H9 (cell line): ENCODE data around the gene ILF3. TPM values are rescaled to one million over a fixed set of nuclear protein-coding genes. Genes with fewer than 3 reads are reported as not detected.

Experiments used
- DNase-seq: peaks from one replicate; pipeline ENCODE4 v3.0.0-alpha.2; 2017
- H2AFZ ChIP-seq: one replicate; pipeline ENCODE4 v1.6.1; 2013; ENCODE audit warnings: mild to moderate bottlenecking, low read length, control low read depth, moderate library complexity
- H2AK5ac ChIP-seq: 2 replicates; pipeline ENCODE4 v1.6.1; 2013; ENCODE audit warnings: low read length, control low read depth, mixed read lengths; ENCODE audit not compliant: insufficient read length
- H2BK120ac ChIP-seq: one replicate; pipeline ENCODE4 v1.6.1; 2013; ENCODE audit warnings: low read depth, mild to moderate bottlenecking, low read length, control low read depth, inconsistent platforms; ENCODE audit not compliant: poor library complexity, severe bottlenecking
- H2BK12ac ChIP-seq: 2 replicates; pipeline ENCODE4 v1.6.1; 2013; ENCODE audit warnings: low read length, control low read depth, mixed read lengths, low read depth; ENCODE audit not compliant: insufficient read length
- H2BK15ac ChIP-seq: 2 replicates; pipeline ENCODE4 v1.6.1; 2013; ENCODE audit warnings: low read depth, low read length, control low read depth
- H2BK20ac ChIP-seq: one replicate; pipeline ENCODE4 v1.6.1; 2013; ENCODE audit warnings: low read depth, mild to moderate bottlenecking, low read length, control low read depth, inconsistent platforms; ENCODE audit not compliant: poor library complexity, severe bottlenecking
- H2BK5ac ChIP-seq: 2 replicates; pipeline ENCODE4 v1.6.1; 2013; ENCODE audit warnings: low read length, control low read depth, mixed read lengths; ENCODE audit not compliant: insufficient read length
- H3K14ac ChIP-seq: 2 replicates; pipeline ENCODE4 v1.6.1; 2013; ENCODE audit warnings: low read length, control low read depth; ENCODE audit not compliant: insufficient read depth
- H3K18ac ChIP-seq: 2 replicates; pipeline ENCODE4 v1.6.1; 2013; ENCODE audit warnings: low read depth, mild to moderate bottlenecking, mixed read lengths, low read length, control low read depth; ENCODE audit not compliant: insufficient read length
- H3K23ac ChIP-seq: 2 replicates; pipeline ENCODE4 v1.6.1; 2013; ENCODE audit warnings: low read length, control low read depth, mixed read lengths, low read depth; ENCODE audit not compliant: insufficient read length
- H3K23me2 ChIP-seq: 2 replicates; pipeline ENCODE4 v1.6.1; 2013; ENCODE audit warnings: low read depth, mild to moderate bottlenecking, mixed read lengths, low read length, control low read depth; ENCODE audit not compliant: insufficient read length, poor library complexity, severe bottlenecking
- H3K27ac ChIP-seq: 2 replicates; pipeline ENCODE4 v1.5.1; 2013; ENCODE audit warnings: low read length, control low read depth, mixed read lengths, low read depth; ENCODE audit not compliant: insufficient read length
- H3K27me3 ChIP-seq: 2 replicates; pipeline ENCODE4 v1.6.1; 2013; ENCODE audit warnings: low read length, control low read depth, inconsistent platforms; ENCODE audit not compliant: insufficient read depth
- H3K4ac ChIP-seq: 2 replicates; pipeline ENCODE4 v1.6.1; 2013; ENCODE audit warnings: low read depth, mild to moderate bottlenecking, control low read depth, inconsistent platforms, low read length, moderate library complexity
- H3K4me1 ChIP-seq: 2 replicates; pipeline ENCODE4 v1.6.1; 2013; ENCODE audit warnings: low read length, control low read depth, inconsistent platforms; ENCODE audit not compliant: insufficient read depth
- H3K4me2 ChIP-seq: 2 replicates; pipeline ENCODE4 v1.6.1; 2013; ENCODE audit warnings: low read length, control low read depth, mixed read lengths; ENCODE audit not compliant: insufficient read length, insufficient read depth
- H3K56ac ChIP-seq: 2 replicates; pipeline ENCODE4 v1.6.1; 2013; ENCODE audit warnings: low read depth, mild to moderate bottlenecking, mixed read lengths, low read length, control low read depth; ENCODE audit not compliant: insufficient read length
- H3K79me1 ChIP-seq: 2 replicates; pipeline ENCODE4 v1.6.1; 2013; ENCODE audit warnings: low read depth, mild to moderate bottlenecking, moderate library complexity, low read length, control low read depth, inconsistent platforms; ENCODE audit not compliant: insufficient read depth, poor library complexity, severe bottlenecking
- H3K79me2 ChIP-seq: 2 replicates; pipeline ENCODE4 v1.6.1; 2013; ENCODE audit warnings: low read length, control low read depth, inconsistent platforms; ENCODE audit not compliant: insufficient read depth
- H3K9ac ChIP-seq: 2 replicates; pipeline ENCODE4 v1.6.1; 2013; ENCODE audit warnings: low read length, control low read depth, mixed read lengths; ENCODE audit not compliant: insufficient read length; ENCODE audit errors: extremely low read depth
- H3K9me3 ChIP-seq: one replicate; pipeline ENCODE4 v1.6.1; 2013; ENCODE audit warnings: low read depth, low read length, inconsistent platforms; ENCODE audit not compliant: control insufficient read depth
- H3T11ph ChIP-seq: one replicate; pipeline ENCODE4 v1.6.1; 2013; ENCODE audit warnings: mild to moderate bottlenecking, low read length, control low read depth, inconsistent platforms
- H4K20me1 ChIP-seq: one replicate; pipeline ENCODE4 v1.6.1; 2013; ENCODE audit not compliant: control insufficient read depth, insufficient read length, insufficient read depth
- H4K5ac ChIP-seq: 2 replicates; pipeline ENCODE4 v1.6.1; 2013; ENCODE audit warnings: low read depth, mild to moderate bottlenecking, mixed read lengths, low read length, control low read depth; ENCODE audit not compliant: insufficient read length
- H4K8ac ChIP-seq: replicated peaks from 2 replicates; pipeline ENCODE4 v1.6.1; 2013; ENCODE audit warnings: low read length, control low read depth, mixed read lengths, low read depth; ENCODE audit not compliant: insufficient read length
- H4K91ac ChIP-seq: 2 replicates; pipeline ENCODE4 v1.6.1; 2013; ENCODE audit warnings: low read depth, mild to moderate bottlenecking, moderate library complexity, mixed read lengths, low read length, control low read depth; ENCODE audit not compliant: insufficient read length
- H3K27ac Mint-ChIP-seq, 3 experiments: 2 replicates in 2 of 3; 3 replicates in 1 of 3; pipeline ENCODE4 v1.8.0; 2020 to 2021; ENCODE audit warnings: mixed read lengths in 3 of 3, mild to moderate bottlenecking in 1 of 3, moderate library complexity in 1 of 3
- H3K27me3 Mint-ChIP-seq: 2 replicates; pipeline ENCODE4 v1.8.0; 2021; ENCODE audit warnings: low read depth, mild to moderate bottlenecking, moderate library complexity, mixed read lengths
- H3K36me3 Mint-ChIP-seq, 3 experiments: 2 replicates in 2 of 3; 3 replicates in 1 of 3; pipeline ENCODE4 v1.8.0; 2020 to 2021; ENCODE audit warnings: low read depth in 3 of 3, mixed read lengths in 3 of 3; ENCODE audit not compliant: insufficient read depth in 1 of 3
- H3K4me1 Mint-ChIP-seq, 2 experiments: 2 replicates each; pipeline ENCODE4 v1.8.0; 2020; ENCODE audit warnings: mixed read lengths in 2 of 2
- H3K4me3 Mint-ChIP-seq, 2 experiments: 2 replicates in 1 of 2; 3 replicates in 1 of 2; pipeline ENCODE4 v1.8.0; 2020 to 2021; ENCODE audit warnings: mild to moderate bottlenecking in 2 of 2, mixed read lengths in 2 of 2, moderate library complexity in 1 of 2
- H3K9me3 Mint-ChIP-seq, 2 experiments: 2 replicates in 1 of 2; 3 replicates in 1 of 2; pipeline ENCODE4 v1.8.0; 2020; ENCODE audit warnings: mild to moderate bottlenecking in 2 of 2, mixed read lengths in 2 of 2, moderate library complexity in 1 of 2
- WGBS: extraction: QIAGEN DNeasy Blood & Tissue Kit; methylation state at CpG from one replicate; pipeline ENCODE4 v1.1.7; 2013; ENCODE audit warnings: missing lambda C conversion rate, low lambda C conversion rate, mixed read lengths; ENCODE audit not compliant: insufficient read length; ENCODE audit errors: extremely low coverage; 5-methylcytosine and 5-hydroxymethylcytosine counted together
- total RNA-seq: library from RNA; stranded (reverse); gene quantifications from 2 replicates; pipeline ENCODE4 v1.2.1, GENCODE V29; 2021
- TF ChIP-seq, protein P1 (sequence below): fragments of 200-600 bp; sonication (generic); conservative IDR thresholded peaks from 3 replicates; pipeline ENCODE4 v1.8.0; 2021; ENCODE audit warnings: antibody characterized with exemption, mild to moderate bottlenecking

Gene ILF3
- total RNA-seq, 1 experiment from 2014 or later = 841 TPM

DNA sequence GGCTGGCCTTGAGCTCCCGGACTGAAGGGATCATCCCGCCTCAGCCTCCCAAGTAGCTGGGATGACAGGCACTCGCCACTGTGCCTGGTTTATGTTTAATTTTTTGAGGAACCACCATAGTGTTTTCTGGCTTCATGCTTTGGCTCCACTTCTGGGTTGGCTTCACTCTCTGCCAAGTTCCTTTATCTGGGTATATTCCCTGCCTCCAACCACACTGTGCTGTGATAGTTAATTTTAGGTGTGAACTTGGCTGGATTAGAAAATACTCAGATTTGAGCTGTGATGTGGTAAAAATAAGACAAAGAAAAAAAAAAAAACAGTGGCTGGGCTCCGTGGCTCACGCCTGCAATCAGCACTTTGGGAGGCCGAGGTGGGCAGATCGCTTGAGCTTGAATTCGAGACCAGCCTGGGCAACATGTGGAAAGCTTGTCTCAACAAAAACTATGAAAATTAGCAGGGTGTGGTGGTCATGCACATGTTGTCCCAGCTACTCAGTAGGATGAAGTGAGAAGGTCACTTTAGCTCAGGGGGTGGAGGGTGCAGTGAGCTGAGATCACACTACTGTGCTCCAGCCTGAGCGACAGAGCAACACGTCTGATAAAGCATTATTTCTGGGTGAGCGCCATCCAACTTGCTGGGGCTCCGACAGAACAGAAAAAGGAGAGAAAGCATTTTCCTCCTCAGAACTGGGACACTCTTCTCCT, 7.5 kb upstream of the ILF3 start:
- Mint-ChIP-seq H3K27ac (peak overlapping the region in 1 of 3 experiments; percentile 36; a peak in 1 of 7 replicates), H3K27me3 (no peaks in the 10 kb centered on the region), H3K9me3 (no peaks in the 10 kb centered on the region), H3K36me3 (peaks cover 4 to 26% (median 22%) of the 10 kb centered on the region in 3 experiments; a peak in 6 of 7 replicates), H3K4me3 (no peak overlapping the region), H3K4me1 (peaks cover 25 to 29% of the 10 kb centered on the region in 2 experiments)
- Histone ChIP-seq H2AFZ (no peak overlapping the region), H3K18ac (no peak overlapping the region), H3K9ac (no peak overlapping the region), H3K79me2 (no peaks in the 10 kb centered on the region), H2BK5ac (no peak overlapping the region), H3K23me2 (no peaks in the 10 kb centered on the region), H4K8ac (no peak overlapping the region), H3K27me3 (no peaks in the 10 kb centered on the region), H3K23ac (no peak overlapping the region), H3K56ac (no peak overlapping the region), H2AK5ac (no peak overlapping the region), H2BK20ac (no peak overlapping the region), H3K9me3 (no peaks in the 10 kb centered on the region), H3K4ac (no peak overlapping the region), H2BK120ac (no peak overlapping the region), H3K4me1 (peaks cover 3% of the 10 kb centered on the region; the same call in 1 of the 2 replicates), H3K79me1 (no peaks in the 10 kb centered on the region), H2BK15ac (no peak overlapping the region), H3K14ac (no peak overlapping the region), H3K27ac (no peak overlapping the region), H3T11ph (no peak overlapping the region), H4K20me1 (no peaks in the 10 kb centered on the region), H4K91ac (no peak overlapping the region), H4K5ac (no peak overlapping the region), H2BK12ac (no peak overlapping the region), H3K4me2 (no peak overlapping the region)
- DNase-seq = no peak
- TF ChIP-seq, protein P1, sequence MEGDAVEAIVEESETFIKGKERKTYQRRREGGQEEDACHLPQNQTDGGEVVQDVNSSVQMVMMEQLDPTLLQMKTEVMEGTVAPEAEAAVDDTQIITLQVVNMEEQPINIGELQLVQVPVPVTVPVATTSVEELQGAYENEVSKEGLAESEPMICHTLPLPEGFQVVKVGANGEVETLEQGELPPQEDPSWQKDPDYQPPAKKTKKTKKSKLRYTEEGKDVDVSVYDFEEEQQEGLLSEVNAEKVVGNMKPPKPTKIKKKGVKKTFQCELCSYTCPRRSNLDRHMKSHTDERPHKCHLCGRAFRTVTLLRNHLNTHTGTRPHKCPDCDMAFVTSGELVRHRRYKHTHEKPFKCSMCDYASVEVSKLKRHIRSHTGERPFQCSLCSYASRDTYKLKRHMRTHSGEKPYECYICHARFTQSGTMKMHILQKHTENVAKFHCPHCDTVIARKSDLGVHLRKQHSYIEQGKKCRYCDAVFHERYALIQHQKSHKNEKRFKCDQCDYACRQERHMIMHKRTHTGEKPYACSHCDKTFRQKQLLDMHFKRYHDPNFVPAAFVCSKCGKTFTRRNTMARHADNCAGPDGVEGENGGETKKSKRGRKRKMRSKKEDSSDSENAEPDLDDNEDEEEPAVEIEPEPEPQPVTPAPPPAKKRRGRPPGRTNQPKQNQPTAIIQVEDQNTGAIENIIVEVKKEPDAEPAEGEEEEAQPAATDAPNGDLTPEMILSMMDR = no peak
- no CpG with 5 or more reads among the region's 12 CpGs for WGBS
